ENCODE data around the gene PAFAH1B2. TPM values are rescaled to one million over a fixed set of nuclear protein-coding genes. Genes with fewer than 3 reads are reported as not detected.

Gene PAFAH1B2
- total and polyA plus RNA-seq, 2 of the 8 experiments (the other 6 are each of a cell fraction or from before 2014, with no cell fraction given) = 38.2 to 161 TPM

- TF ChIP-seq, protein P1, sequence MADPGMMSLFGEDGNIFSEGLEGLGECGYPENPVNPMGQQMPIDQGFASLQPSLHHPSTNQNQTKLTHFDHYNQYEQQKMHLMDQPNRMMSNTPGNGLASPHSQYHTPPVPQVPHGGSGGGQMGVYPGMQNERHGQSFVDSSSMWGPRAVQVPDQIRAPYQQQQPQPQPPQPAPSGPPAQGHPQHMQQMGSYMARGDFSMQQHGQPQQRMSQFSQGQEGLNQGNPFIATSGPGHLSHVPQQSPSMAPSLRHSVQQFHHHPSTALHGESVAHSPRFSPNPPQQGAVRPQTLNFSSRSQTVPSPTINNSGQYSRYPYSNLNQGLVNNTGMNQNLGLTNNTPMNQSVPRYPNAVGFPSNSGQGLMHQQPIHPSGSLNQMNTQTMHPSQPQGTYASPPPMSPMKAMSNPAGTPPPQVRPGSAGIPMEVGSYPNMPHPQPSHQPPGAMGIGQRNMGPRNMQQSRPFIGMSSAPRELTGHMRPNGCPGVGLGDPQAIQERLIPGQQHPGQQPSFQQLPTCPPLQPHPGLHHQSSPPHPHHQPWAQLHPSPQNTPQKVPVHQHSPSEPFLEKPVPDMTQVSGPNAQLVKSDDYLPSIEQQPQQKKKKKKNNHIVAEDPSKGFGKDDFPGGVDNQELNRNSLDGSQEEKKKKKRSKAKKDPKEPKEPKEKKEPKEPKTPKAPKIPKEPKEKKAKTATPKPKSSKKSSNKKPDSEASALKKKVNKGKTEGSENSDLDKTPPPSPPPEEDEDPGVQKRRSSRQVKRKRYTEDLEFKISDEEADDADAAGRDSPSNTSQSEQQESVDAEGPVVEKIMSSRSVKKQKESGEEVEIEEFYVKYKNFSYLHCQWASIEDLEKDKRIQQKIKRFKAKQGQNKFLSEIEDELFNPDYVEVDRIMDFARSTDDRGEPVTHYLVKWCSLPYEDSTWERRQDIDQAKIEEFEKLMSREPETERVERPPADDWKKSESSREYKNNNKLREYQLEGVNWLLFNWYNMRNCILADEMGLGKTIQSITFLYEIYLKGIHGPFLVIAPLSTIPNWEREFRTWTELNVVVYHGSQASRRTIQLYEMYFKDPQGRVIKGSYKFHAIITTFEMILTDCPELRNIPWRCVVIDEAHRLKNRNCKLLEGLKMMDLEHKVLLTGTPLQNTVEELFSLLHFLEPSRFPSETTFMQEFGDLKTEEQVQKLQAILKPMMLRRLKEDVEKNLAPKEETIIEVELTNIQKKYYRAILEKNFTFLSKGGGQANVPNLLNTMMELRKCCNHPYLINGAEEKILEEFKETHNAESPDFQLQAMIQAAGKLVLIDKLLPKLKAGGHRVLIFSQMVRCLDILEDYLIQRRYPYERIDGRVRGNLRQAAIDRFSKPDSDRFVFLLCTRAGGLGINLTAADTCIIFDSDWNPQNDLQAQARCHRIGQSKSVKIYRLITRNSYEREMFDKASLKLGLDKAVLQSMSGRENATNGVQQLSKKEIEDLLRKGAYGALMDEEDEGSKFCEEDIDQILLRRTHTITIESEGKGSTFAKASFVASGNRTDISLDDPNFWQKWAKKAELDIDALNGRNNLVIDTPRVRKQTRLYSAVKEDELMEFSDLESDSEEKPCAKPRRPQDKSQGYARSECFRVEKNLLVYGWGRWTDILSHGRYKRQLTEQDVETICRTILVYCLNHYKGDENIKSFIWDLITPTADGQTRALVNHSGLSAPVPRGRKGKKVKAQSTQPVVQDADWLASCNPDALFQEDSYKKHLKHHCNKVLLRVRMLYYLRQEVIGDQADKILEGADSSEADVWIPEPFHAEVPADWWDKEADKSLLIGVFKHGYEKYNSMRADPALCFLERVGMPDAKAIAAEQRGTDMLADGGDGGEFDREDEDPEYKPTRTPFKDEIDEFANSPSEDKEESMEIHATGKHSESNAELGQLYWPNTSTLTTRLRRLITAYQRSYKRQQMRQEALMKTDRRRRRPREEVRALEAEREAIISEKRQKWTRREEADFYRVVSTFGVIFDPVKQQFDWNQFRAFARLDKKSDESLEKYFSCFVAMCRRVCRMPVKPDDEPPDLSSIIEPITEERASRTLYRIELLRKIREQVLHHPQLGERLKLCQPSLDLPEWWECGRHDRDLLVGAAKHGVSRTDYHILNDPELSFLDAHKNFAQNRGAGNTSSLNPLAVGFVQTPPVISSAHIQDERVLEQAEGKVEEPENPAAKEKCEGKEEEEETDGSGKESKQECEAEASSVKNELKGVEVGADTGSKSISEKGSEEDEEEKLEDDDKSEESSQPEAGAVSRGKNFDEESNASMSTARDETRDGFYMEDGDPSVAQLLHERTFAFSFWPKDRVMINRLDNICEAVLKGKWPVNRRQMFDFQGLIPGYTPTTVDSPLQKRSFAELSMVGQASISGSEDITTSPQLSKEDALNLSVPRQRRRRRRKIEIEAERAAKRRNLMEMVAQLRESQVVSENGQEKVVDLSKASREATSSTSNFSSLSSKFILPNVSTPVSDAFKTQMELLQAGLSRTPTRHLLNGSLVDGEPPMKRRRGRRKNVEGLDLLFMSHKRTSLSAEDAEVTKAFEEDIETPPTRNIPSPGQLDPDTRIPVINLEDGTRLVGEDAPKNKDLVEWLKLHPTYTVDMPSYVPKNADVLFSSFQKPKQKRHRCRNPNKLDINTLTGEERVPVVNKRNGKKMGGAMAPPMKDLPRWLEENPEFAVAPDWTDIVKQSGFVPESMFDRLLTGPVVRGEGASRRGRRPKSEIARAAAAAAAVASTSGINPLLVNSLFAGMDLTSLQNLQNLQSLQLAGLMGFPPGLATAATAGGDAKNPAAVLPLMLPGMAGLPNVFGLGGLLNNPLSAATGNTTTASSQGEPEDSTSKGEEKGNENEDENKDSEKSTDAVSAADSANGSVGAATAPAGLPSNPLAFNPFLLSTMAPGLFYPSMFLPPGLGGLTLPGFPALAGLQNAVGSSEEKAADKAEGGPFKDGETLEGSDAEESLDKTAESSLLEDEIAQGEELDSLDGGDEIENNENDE (IDR thresholded peaks at IDR 0.05; ENCODE audit: insufficient replicate concordance, low read length) = no peak
- no peak for TF ChIP-seq BCL11A (IDR thresholded peaks at IDR 0.05; ENCODE audit: low read depth in 2 of 2, low read length in 2 of 2)
These were observed 15.8 kb upstream of the PAFAH1B2 start (continued) for GRCh38 chr11:117128289-117128688.

Data from H1 (cell line).